Mucosa of descending colon (tissue), 3 donors: ENCODE measurements around the gene FHIT. TPM values are rescaled to one million over a fixed set of nuclear protein-coding genes. Genes with fewer than 3 reads are reported as not detected.
"Not testable (repeated sequence)": the region's sequence is repeated elsewhere in the genome, so short reads cannot be mapped to it uniquely, and the experiment has no call there.

ENCODE experiments used
- ATAC-seq: fragments of 200-7000 bp; cut with Tn5 transposase; one replicate; pipeline ENCODE4 v1.9.1; 2020; ENCODE audit warnings: mild to moderate bottlenecking, moderate library complexity
- DNase-seq, 3 donors: peaks; one replicate each; pipeline ENCODE4 v3.0.0-alpha.2; 2020
- H3K36me3 ChIP-seq: fragments of 200-600 bp; one replicate; pipeline ENCODE4 v1.8.0; 2021; ENCODE audit warnings: low read depth, mild to moderate bottlenecking
- H3K4me1 ChIP-seq: fragments of 200-600 bp; one replicate; pipeline ENCODE4 v1.8.0; 2021; ENCODE audit warnings: low read depth, mild to moderate bottlenecking
- H3K4me3 ChIP-seq: fragments of 200-600 bp; one replicate; pipeline ENCODE4 v1.8.0; 2021; ENCODE audit warnings: mild to moderate bottlenecking
- H3K9me3 ChIP-seq: fragments of 200-600 bp; one replicate; pipeline ENCODE4 v1.8.0; 2021; ENCODE audit warnings: mild to moderate bottlenecking
- CTCF ChIP-seq: fragments of 200-600 bp; IDR thresholded peaks from one replicate; pipeline ENCODE4 v1.8.0; 2022; ENCODE audit warnings: antibody characterized with exemption, mild to moderate bottlenecking
- intact Hi-C, 2 donors: fragments of 100-400 bp; cut with DNase I in 1 of 2; cut with micrococcal nuclease in 1 of 2; formaldehyde crosslinking; loops; one replicate each; pipeline versions ENCODE4 v1.11.0 to v1.11.1; 2022; cut with DNase I, micrococcal nuclease
- total RNA-seq, 3 donors: library from RNA; stranded (reverse); fragmentation: NEBNext Ultra II Directional in 2 of 3; extraction: Animal tissue kit (Norgen Biotek cat#: 25700) in 2 of 3; gene quantifications; one replicate each; pipeline versions ENCODE4 v1.2.1 to v1.2.4, GENCODE V29; 2021 to 2023
- donor health status: DM: no; HTN: no; CAD: no; lungs with moderate emphysema.
- donor health status: DM: no; HTN: no; CAD: no.
- donor health status: DM: no; HTN: yes; CAD: no.

FHIT gene
- total RNA-seq, 3 donors from 2014 or later: 8.9 to 20.7 (median 18.6) TPM

GRCh38 chr3:60989626-60990441 is 261.4 kb downstream of the FHIT start:
- Histone ChIP-seq H3K36me3 (no peaks in the 10 kb centered on the region), H3K4me3 (no peak overlapping the region), H3K4me1 (no peaks in the 10 kb centered on the region), H3K9me3 (peaks cover 4% of the 10 kb centered on the region)
- intact Hi-C loops: no loop called here
- ATAC-seq (no peak), DNase-seq (no peak)
- no peak for TF ChIP-seq CTCF

- DNase-seq, ATAC-seq, H3K9me3 ChIP-seq, intact Hi-C loops, H3K4me1 ChIP-seq, H3K36me3 ChIP-seq, H3K4me3 ChIP-seq: not testable (repeated sequence)
Measured at GRCh38 chr3:60987191-60987590, 264.1 kb downstream of the FHIT start.

GRCh38 chr3:60986552-60986951 is 264.7 kb downstream of the FHIT start:
- no peak overlapping the region for H3K4me3 ChIP-seq
- ATAC-seq: no peak
- intact Hi-C loops: no loop called here
- peaks cover 8% of the 10 kb centered on the region for H3K9me3 ChIP-seq
- no peaks in the 10 kb centered on the region for H3K36me3 ChIP-seq
- TF ChIP-seq CTCF: no peak
- no peaks in the 10 kb centered on the region for H3K4me1 ChIP-seq
- no peak for DNase-seq

- no peak overlapping the region for H3K4me3 ChIP-seq
- H3K4me1 ChIP-seq: no peaks in the 10 kb centered on the region
- TF ChIP-seq CTCF: no peak
- ATAC-seq: no peak
- H3K36me3 ChIP-seq: no peaks in the 10 kb centered on the region
- intact Hi-C loops: no loop called here
- peaks cover 8% of the 10 kb centered on the region for H3K9me3 ChIP-seq
- no peak for DNase-seq
Measured at GRCh38 chr3:60983906-60984305, 267.3 kb downstream of the FHIT start.

GRCh38 chr3:60980342-60980692 is 270.9 kb downstream of the FHIT start:
- no peak for TF ChIP-seq CTCF
- intact Hi-C loops: no loop called here
- no peak for ATAC-seq
- H3K4me3 ChIP-seq: no peak overlapping the region
- no peaks in the 10 kb centered on the region for H3K4me1 ChIP-seq
- peaks cover 3% of the 10 kb centered on the region for H3K9me3 ChIP-seq
- H3K36me3 ChIP-seq: no peaks in the 10 kb centered on the region
- DNase-seq: no peak

- intact Hi-C loops: no loop called here
- ATAC-seq: peak; percentile 19
Measured at GRCh38 chr3:60979461-60980341, 271.6 kb downstream of the FHIT start.

More at GRCh38 chr3:60979461-60980341, 271.6 kb downstream of the FHIT start:
- TF ChIP-seq CTCF: no peak
- H3K9me3 ChIP-seq: peaks cover 3% of the 10 kb centered on the region
- H3K4me1 ChIP-seq: no peaks in the 10 kb centered on the region
- H3K4me3 ChIP-seq: no peak overlapping the region
- no peaks in the 10 kb centered on the region for H3K36me3 ChIP-seq
- no peak for DNase-seq
